ENCODE results near the gene RAPGEF4. TPM values are rescaled to one million over a fixed set of nuclear protein-coding genes. Genes with fewer than 3 reads are reported as not detected.

RAPGEF4 gene
- total and polyA plus RNA-seq, 2 of the 4 experiments (the other 2 are of a cell fraction): 1.7 to 3.2 TPM

- no peaks in the 10 kb centered on the region for H3K36me3 ChIP-seq (ENCODE audit: control insufficient read depth, insufficient read depth, low read length)
- ATAC-seq (ENCODE audit: low read depth): peak; percentile 54; the same call in 1 of the 2 replicates
- no peaks in the 10 kb centered on the region; the same call in 1 of the 2 replicates for H3K9me1 ChIP-seq (ENCODE audit: insufficient read depth, low read length)
- in situ Hi-C loops (cut with MboI; ENCODE audit: low sequenced_read_pairs) (no loop called here), dilution Hi-C loops (cut with HindIII; ENCODE audit: low sequenced_read_pairs, unreplicated experiment) (no loop called here), intact Hi-C loops (cut with micrococcal nuclease) (no loop called here)
- H2BK20ac ChIP-seq (ENCODE audit: low read depth, low read length): no peak overlapping the region
- H3K27me3 ChIP-seq (ENCODE audit: control insufficient read depth, insufficient read depth, low read length): no peaks in the 10 kb centered on the region
- no peak overlapping the region for H2BK5ac ChIP-seq (ENCODE audit: low read depth, low read length, poor library complexity, severe bottlenecking)
- H3K4me3 ChIP-seq (ENCODE audit: insufficient read depth, low read depth, low read length): no peak overlapping the region
- H3K27ac ChIP-seq (ENCODE audit: insufficient read depth, low read length): no peak overlapping the region
- H4K91ac ChIP-seq (ENCODE audit: insufficient read depth, low read depth, low read length): no peak overlapping the region
- TF ChIP-seq MAZ (IDR thresholded peaks at IDR 0.05; ENCODE audit: borderline replicate concordance, low read depth, low read length) (no peak), CTCF (conservative IDR thresholded peaks at IDR 0.05; ENCODE audit: low read depth, low read length) (peak; percentile 25; the same call in 1 of the 2 replicates), SMC3 (IDR thresholded peaks at IDR 0.05; ENCODE audit: low read depth, low read length) (no peak), RAD21 (IDR thresholded peaks at IDR 0.05; ENCODE audit: low read length) (no peak)
- ChIA-PET CTCF (interaction anchor here (1.0 to 1.1 kb wide), 2 partner anchors 8 to 66 kb away, joined by 4 read pairs; no protein-coding TSS in a partner anchor), POLR2A (ENCODE audit: unreplicated experiment) (interaction anchor here (0.6 kb wide), 1 partner anchor 55 kb away, joined by 3 read pairs; no protein-coding TSS in a partner anchor)
- H3K79me1 ChIP-seq (ENCODE audit: low read depth in 1 of 2, low read length in 2 of 2): no peaks in the 10 kb centered on the region
- no TSS peak for BruUV-seq (replicated peaks)
- H2BK15ac ChIP-seq (ENCODE audit: low read depth, low read length): no peak overlapping the region
- H3K18ac ChIP-seq (ENCODE audit: low read depth, low read length): no peak overlapping the region
- no peak overlapping the region for H3K23ac ChIP-seq (ENCODE audit: low read depth, low read length)
- H4K8ac ChIP-seq (ENCODE audit: low read depth in 2 of 2, low read length in 2 of 2): no peak overlapping the region
- H2AFZ ChIP-seq (replicated peaks; ENCODE audit: low read length, poor library complexity): no peak overlapping the region
- no peak overlapping the region for H3K14ac ChIP-seq (replicated peaks; ENCODE audit: low read depth, low read length)
- no peak overlapping the region for H3K4me2 ChIP-seq (ENCODE audit: low read depth, low read length)
- no peak overlapping the region for H2AK9ac ChIP-seq (replicated peaks; ENCODE audit: low read depth, low read length, poor library complexity)
- no peaks in the 10 kb centered on the region; the same call in 1 of the 2 replicates for H3K4me1 ChIP-seq (ENCODE audit: control insufficient read depth, insufficient read depth, low read length)
- no peak overlapping the region for H3K4ac ChIP-seq (ENCODE audit: low read depth, low read length)
- no CpG with 5 or more reads among the region's 3 CpGs for WGBS, 2 experiments (ENCODE audit: extremely low coverage in 2 of 2, insufficient read length in 1 of 2)
- H2AK5ac ChIP-seq (ENCODE audit: low read depth, low read length): no peak overlapping the region
- no peak overlapping the region for H3K56ac ChIP-seq (ENCODE audit: extremely low read depth, insufficient read depth, low read length)
- no peak overlapping the region for H4K5ac ChIP-seq (ENCODE audit: low read depth, low read length)
- peak; percentile 48 for DNase-seq
- no peaks in the 10 kb centered on the region for H4K20me1 ChIP-seq (ENCODE audit: insufficient read depth, low read length)
- no peaks in the 10 kb centered on the region for H3K9me3 ChIP-seq (ENCODE audit: control insufficient read depth, insufficient read depth, low read length)
- no peak overlapping the region for H2BK120ac ChIP-seq (ENCODE audit: low read depth, low read length)
- H3K9ac ChIP-seq (ENCODE audit: low read depth, low read length): no peak overlapping the region
Observed at GRCh38 chr2:172865422-172865821, 129.8 kb downstream of the RAPGEF4 start.

All from IMR-90 (cell line).